ENCODE data around the gene ZFC3H1.
A peak's percentile ranks its signal among the peaks of the same experiment; 100 is the strongest.

DNA sequence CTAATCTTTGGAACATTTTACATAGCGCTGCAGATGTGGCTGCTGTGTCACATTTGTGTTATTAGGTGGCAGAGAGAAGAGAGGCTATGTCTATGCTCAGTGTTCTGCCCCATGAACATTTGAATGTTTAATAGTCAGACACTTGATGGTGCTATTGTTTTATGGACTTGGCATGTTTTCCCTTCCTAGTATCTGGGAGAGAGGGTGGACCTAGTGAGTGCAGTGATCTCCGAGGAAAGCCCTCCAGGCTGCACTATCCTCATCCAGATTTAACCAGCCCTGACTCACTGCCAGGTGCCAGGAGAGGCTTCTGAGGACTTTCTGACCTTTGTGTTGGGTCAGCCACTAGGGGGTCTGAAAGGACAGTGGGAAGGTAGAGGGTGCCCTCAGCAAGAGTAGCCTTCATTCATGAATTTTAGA, 24.3 kb downstream of the ZFC3H1 start:
- TF ChIP-seq, protein P1, sequence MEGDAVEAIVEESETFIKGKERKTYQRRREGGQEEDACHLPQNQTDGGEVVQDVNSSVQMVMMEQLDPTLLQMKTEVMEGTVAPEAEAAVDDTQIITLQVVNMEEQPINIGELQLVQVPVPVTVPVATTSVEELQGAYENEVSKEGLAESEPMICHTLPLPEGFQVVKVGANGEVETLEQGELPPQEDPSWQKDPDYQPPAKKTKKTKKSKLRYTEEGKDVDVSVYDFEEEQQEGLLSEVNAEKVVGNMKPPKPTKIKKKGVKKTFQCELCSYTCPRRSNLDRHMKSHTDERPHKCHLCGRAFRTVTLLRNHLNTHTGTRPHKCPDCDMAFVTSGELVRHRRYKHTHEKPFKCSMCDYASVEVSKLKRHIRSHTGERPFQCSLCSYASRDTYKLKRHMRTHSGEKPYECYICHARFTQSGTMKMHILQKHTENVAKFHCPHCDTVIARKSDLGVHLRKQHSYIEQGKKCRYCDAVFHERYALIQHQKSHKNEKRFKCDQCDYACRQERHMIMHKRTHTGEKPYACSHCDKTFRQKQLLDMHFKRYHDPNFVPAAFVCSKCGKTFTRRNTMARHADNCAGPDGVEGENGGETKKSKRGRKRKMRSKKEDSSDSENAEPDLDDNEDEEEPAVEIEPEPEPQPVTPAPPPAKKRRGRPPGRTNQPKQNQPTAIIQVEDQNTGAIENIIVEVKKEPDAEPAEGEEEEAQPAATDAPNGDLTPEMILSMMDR (IDR thresholded peaks at IDR 0.05; ENCODE audit: low read depth, low read length, poor library complexity, severe bottlenecking) = peak; percentile 47
- TF ChIP-seq EZH2phosphoT487 (IDR thresholded peaks at IDR 0.05; ENCODE audit: borderline replicate concordance, low read length) = no peak
